GM23338 (cell line): ENCODE data around the gene IFI35. TPM values are rescaled to one million over a fixed set of nuclear protein-coding genes. Genes with fewer than 3 reads are reported as not detected.

Source experiments
- JUNB ChIP-seq: IDR thresholded peaks from one replicate; pipeline ENCODE4 v1.6.1; 2016; ENCODE audit warnings: antibody characterized with exemption; ENCODE audit not compliant: unreplicated experiment
- NANOG ChIP-seq: IDR thresholded peaks from 2 replicates; pipeline ENCODE4 v1.6.1; 2016; ENCODE audit warnings: antibody characterized with exemption, borderline replicate concordance
- ZNF331 ChIP-seq: fragments of 250-450 bp; sonication (Bioruptor Pico); IDR thresholded peaks from 2 replicates; pipeline ENCODE4 v1.5.0; 2020; ENCODE audit warnings: low read depth, mild to moderate bottlenecking, moderate library complexity
- polyA plus RNA-seq: library from polyadenylated mRNA; unstranded; fragments of >200 nt; fragmentation: Nextera tagmentation; extraction: Ambion mirVana; gene quantifications from 2 replicates; pipeline ENCODE4 v1.2.1, GENCODE V29; 2016
- total RNA-seq: library from RNA; depleted of rRNA; stranded (reverse); fragments of >200 nt; shearing (Covaris generic); gene quantifications from 2 replicates; pipeline ENCODE4 v1.2.3, GENCODE V29; 2014
- TF ChIP-seq, protein P1 (sequence below): fragments of 250-450 bp; sonication (Bioruptor Pico); IDR thresholded peaks from 2 replicates; pipeline ENCODE4 v1.5.0; 2020; ENCODE audit warnings: mild to moderate bottlenecking, moderate library complexity
- TF ChIP-seq, protein P2 (sequence below): IDR thresholded peaks from one replicate; pipeline ENCODE4 v1.6.1; 2018; ENCODE audit warnings: antibody characterized with exemption; ENCODE audit not compliant: unreplicated experiment

IFI35 gene
- total and polyA plus RNA-seq, 2 experiments from 2014 or later, result 1.8 to 2.3 TPM

DNA sequence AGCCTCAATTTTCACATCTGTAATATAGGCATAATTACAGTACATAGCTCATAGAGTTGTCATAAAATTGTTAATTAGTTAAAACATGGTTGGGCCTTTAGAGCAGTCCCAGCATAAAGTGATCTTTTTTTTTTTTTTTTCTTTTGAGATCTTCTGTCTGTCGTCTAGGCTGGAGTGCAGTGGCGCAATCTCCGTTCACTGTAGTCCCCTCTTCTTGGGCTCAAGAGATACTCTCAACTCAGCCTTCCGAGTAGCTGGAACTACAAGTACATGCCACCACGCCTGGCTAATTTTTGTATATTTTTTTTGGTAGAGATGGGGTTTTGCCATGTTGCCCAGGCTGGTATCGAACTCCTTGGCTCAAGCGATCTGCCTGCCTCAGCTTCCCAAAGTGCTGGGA lies 49.5 kb downstream of the IFI35 start (continued):
- TF ChIP-seq, protein P1, sequence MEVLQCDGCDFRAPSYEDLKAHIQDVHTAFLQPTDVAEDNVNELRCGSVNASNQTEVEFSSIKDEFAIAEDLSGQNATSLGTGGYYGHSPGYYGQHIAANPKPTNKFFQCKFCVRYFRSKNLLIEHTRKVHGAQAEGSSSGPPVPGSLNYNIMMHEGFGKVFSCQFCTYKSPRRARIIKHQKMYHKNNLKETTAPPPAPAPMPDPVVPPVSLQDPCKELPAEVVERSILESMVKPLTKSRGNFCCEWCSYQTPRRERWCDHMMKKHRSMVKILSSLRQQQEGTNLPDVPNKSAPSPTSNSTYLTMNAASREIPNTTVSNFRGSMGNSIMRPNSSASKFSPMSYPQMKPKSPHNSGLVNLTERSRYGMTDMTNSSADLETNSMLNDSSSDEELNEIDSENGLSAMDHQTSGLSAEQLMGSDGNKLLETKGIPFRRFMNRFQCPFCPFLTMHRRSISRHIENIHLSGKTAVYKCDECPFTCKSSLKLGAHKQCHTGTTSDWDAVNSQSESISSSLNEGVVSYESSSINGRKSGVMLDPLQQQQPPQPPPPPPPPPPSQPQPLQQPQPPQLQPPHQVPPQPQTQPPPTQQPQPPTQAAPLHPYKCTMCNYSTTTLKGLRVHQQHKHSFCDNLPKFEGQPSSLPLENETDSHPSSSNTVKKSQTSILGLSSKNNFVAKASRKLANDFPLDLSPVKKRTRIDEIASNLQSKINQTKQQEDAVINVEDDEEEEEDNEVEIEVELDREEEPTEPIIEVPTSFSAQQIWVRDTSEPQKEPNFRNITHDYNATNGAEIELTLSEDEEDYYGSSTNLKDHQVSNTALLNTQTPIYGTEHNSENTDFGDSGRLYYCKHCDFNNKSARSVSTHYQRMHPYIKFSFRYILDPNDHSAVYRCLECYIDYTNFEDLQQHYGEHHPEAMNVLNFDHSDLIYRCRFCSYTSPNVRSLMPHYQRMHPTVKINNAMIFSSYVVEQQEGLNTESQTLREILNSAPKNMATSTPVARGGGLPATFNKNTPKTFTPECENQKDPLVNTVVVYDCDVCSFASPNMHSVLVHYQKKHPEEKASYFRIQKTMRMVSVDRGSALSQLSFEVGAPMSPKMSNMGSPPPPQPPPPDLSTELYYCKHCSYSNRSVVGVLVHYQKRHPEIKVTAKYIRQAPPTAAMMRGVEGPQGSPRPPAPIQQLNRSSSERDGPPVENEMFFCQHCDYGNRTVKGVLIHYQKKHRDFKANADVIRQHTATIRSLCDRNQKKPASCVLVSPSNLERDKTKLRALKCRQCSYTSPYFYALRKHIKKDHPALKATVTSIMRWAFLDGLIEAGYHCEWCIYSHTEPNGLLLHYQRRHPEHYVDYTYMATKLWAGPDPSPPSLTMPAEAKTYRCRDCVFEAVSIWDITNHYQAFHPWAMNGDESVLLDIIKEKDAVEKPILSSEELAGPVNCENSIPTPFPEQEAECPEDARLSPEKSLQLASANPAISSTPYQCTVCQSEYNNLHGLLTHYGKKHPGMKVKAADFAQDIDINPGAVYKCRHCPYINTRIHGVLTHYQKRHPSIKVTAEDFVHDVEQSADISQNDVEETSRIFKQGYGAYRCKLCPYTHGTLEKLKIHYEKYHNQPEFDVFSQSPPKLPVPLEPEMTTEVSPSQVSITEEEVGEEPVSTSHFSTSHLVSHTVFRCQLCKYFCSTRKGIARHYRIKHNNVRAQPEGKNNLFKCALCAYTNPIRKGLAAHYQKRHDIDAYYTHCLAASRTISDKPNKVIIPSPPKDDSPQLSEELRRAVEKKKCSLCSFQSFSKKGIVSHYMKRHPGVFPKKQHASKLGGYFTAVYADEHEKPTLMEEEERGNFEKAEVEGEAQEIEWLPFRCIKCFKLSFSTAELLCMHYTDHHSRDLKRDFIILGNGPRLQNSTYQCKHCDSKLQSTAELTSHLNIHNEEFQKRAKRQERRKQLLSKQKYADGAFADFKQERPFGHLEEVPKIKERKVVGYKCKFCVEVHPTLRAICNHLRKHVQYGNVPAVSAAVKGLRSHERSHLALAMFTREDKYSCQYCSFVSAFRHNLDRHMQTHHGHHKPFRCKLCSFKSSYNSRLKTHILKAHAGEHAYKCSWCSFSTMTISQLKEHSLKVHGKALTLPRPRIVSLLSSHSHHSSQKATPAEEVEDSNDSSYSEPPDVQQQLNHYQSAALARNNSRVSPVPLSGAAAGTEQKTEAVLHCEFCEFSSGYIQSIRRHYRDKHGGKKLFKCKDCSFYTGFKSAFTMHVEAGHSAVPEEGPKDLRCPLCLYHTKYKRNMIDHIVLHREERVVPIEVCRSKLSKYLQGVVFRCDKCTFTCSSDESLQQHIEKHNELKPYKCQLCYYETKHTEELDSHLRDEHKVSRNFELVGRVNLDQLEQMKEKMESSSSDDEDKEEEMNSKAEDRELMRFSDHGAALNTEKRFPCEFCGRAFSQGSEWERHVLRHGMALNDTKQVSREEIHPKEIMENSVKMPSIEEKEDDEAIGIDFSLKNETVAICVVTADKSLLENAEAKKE, result no peak
- TF ChIP-seq JUNB (no peak), NANOG (no peak), ZNF331 (CRISPR knock-in tag) (no peak)
- TF ChIP-seq, protein P2, sequence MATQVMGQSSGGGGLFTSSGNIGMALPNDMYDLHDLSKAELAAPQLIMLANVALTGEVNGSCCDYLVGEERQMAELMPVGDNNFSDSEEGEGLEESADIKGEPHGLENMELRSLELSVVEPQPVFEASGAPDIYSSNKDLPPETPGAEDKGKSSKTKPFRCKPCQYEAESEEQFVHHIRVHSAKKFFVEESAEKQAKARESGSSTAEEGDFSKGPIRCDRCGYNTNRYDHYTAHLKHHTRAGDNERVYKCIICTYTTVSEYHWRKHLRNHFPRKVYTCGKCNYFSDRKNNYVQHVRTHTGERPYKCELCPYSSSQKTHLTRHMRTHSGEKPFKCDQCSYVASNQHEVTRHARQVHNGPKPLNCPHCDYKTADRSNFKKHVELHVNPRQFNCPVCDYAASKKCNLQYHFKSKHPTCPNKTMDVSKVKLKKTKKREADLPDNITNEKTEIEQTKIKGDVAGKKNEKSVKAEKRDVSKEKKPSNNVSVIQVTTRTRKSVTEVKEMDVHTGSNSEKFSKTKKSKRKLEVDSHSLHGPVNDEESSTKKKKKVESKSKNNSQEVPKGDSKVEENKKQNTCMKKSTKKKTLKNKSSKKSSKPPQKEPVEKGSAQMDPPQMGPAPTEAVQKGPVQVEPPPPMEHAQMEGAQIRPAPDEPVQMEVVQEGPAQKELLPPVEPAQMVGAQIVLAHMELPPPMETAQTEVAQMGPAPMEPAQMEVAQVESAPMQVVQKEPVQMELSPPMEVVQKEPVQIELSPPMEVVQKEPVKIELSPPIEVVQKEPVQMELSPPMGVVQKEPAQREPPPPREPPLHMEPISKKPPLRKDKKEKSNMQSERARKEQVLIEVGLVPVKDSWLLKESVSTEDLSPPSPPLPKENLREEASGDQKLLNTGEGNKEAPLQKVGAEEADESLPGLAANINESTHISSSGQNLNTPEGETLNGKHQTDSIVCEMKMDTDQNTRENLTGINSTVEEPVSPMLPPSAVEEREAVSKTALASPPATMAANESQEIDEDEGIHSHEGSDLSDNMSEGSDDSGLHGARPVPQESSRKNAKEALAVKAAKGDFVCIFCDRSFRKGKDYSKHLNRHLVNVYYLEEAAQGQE, result no peak
